ENCODE results near the gene MT1A.

MT1A gene

GRCh38 chr16:56681939-56682702 is 43.7 kb downstream of the MT1A start, which contains the start of gene MT1X:
TSS of gene MT1X (plus strand) at chr16:56682470. CDS start at chr16:56682541, 71 bp downstream.
- peak; percentile 55 for DNase-seq

- DNase-seq = no peak
Measured at GRCh38 chr16:56682703-56683397, 44.4 kb downstream of the MT1A start.

- no peak for DNase-seq
Measured at GRCh38 chr16:56683424-56684172, 45.1 kb downstream of the MT1A start.

- no peak for DNase-seq
Measured at GRCh38 chr16:56684256-56684925, 45.9 kb downstream of the MT1A start.

GRCh38 chr16:56684926-56685590 is 46.6 kb downstream of the MT1A start:
- DNase-seq = no peak

GRCh38 chr16:56686758-56687157 is 48.3 kb downstream of the MT1A start:
- DNase-seq = no peak

GRCh38 chr16:56688762-56689161 is 50.3 kb downstream of the MT1A start:
- DNase-seq = no peak

- DNase-seq = no peak
Measured at GRCh38 chr16:56689171-56689570, 50.7 kb downstream of the MT1A start.

All from NCI-H2029 treated with DMSO at 0.1 percent for 48 hours (cell line).